ENCODE data around the gene KREMEN2. TPM values are rescaled to one million over a fixed set of nuclear protein-coding genes. Genes with fewer than 3 reads are reported as not detected.

KREMEN2 gene
- total and polyA plus RNA-seq, 9 of the 15 experiments (the other 6 are each of a cell fraction or from before 2014, with no cell fraction given) = 0.04 to 7.7 (median 1.5) TPM; not detected in 1

- TF ChIP-seq SMARCA5 (IDR thresholded peaks at IDR 0.05) (peak; percentile 96), NKRF (IDR thresholded peaks at IDR 0.05; ENCODE audit: borderline replicate concordance) (0 out of 2 replicates have a peak, but pooled peaks have one; percentile 2), ZNF263 (CRISPR knock-in tag; IDR thresholded peaks at IDR 0.05; ENCODE audit: borderline replicate concordance) (peak; percentile 11; the same call in 1 of the 2 replicates), CBX3 (IDR thresholded peaks at IDR 0.05; ENCODE audit: borderline replicate concordance in 1 of 2, low read length in 2 of 2) (peak in 1 of 2 experiments; percentile 73; a peak in 1 of 3 replicates), FOXK1 (CRISPR knock-in tag; IDR thresholded peaks at IDR 0.05; ENCODE audit: borderline replicate concordance) (no peak), CREM (IDR thresholded peaks at IDR 0.05; ENCODE audit: low read depth) (no peak), ZBTB7A (IDR thresholded peaks at IDR 0.05; ENCODE audit: borderline replicate concordance, control insufficient read depth, low read depth, low read length) (peak; percentile 68), ZBTB5 (IDR thresholded peaks at IDR 0.05) (peak; percentile 59; the same call in 1 of the 2 replicates), ATF7 (IDR thresholded peaks at IDR 0.05) (0 out of 2 replicates have a peak, but pooled peaks have one; percentile 23), EHMT2 (IDR thresholded peaks at IDR 0.05) (peak; percentile 28; the same call in 1 of the 2 replicates), POLR2B (IDR thresholded peaks at IDR 0.05; ENCODE audit: low read depth, partially characterized antibody) (peak; percentile 49), GTF3C2 (IDR thresholded peaks at IDR 0.05; ENCODE audit: borderline replicate concordance, extremely low read depth, insufficient read length) (no peak), ILK (tag; IDR thresholded peaks at IDR 0.05; ENCODE audit: borderline replicate concordance, low read depth) (no peak), AFF1 (IDR thresholded peaks at IDR 0.05; ENCODE audit: low read depth in 1 of 2, partially characterized antibody in 2 of 2) (peak; percentile 50 to 60), SUPT5H (IDR thresholded peaks at IDR 0.05) (peak; percentile 69)
These were observed 17.3 kb downstream of the KREMEN2 start (continued) for GRCh38 chr16:2981177-2981898.

Measured in K562 (cell line).